HG03066 (cell line): ENCODE data around the gene MAPK10.
"Not testable (repeated sequence)": the region's sequence is repeated elsewhere in the genome, so short reads cannot be mapped to it uniquely, and the experiment has no call there.

Experiments used
- ATAC-seq: cut with Tn5 transposase; IDR thresholded peaks from one replicate; pipeline ENCODE4 v1.9.1; 2021; ENCODE audit warnings: low read depth; ENCODE audit not compliant: unreplicated experiment

Gene MAPK10

DNA sequence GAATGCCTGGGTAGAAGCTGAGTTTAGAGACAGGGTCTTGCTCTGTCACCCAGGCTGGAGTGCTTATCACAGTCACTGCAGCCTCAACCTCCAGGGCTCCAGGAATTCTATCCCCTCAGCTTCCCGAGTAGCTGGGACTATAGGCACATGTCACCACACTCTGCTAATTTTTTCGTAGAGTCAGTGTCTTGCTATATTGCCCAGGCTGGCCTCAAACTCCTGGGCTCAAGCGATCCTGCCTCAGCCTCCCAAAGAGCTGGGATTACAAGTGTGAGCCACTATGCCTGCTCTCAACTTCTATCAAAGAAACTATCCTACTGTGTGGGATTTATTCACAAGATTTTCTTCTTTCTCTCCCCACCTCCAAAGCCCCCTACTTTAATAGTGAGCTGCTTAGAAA lies 15.7 kb downstream of the MAPK10 start:
- no peak for ATAC-seq

DNA sequence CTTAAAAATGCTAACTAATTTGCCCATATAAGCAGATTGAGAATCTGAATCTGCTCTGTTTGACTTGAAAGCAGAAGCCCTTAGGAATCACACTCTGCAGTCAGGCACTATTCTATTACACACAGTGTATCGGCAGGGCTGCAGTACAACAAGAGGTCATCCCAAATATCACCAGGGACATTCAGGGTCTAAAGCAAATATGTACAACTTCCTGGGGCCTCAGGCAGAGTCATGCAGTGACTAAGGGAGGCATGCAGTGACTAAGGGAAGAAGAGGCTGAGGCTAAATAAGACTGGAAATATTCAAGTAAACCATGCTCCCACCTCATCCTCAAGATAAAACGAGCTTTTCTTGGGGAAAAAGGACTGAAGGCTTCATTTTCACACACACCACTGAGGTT lies 20.9 kb downstream of the MAPK10 start:
- ATAC-seq = no peak

DNA sequence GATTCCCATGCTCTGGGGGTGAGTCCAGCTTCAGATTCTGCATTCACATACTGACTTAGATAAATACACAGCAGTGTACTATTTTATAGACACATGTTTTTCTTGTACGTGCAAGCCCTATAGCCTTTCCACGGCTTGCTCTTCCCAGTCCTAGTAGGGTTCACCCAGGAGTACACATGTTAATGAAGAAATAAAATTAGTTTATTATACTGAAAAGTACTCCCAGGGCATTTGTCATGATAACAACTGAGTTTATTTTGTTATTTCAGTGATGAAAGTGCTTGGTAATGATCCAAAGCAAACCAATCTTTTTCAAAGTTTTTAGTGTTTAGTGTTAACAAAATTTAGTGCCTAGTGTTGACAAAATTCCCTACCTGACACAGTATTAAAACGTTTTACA lies 21.3 kb downstream of the MAPK10 start:
- ATAC-seq = no peak

DNA sequence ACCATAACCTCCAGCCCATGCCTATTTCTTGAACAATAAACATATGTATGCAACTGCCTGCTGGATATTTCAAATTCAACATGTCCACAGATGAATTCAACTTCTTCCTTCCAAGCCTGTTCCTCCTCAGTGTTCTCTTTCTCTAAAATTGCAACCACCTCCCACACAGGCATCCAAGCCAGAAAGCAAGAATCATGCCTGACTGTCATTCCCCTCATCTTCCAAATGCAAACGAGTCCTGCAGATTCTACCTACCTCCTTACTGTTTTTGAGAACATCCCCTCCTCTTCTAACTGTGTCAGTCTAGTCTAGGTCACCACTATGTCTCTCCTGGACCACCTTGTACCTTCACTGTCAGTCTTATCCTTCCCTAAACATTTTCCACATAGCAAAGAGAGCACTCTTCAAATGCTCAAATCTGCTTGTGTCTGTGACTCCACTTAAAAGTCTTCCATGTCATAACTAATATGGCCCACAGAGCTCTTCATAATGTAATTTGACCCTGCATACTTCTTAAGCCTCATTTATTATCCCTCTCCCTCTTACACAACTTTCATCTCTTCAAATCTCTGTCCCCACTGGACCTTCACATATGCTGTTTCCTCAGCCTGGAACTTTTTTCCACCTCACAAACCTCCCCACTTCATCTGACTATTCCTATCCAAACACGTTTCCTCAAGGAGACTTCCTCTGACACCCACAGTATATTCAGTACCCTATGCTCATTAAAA lies 25.7 kb downstream of the MAPK10 start:
- ATAC-seq = no peak

GRCh38 chr4:86333236-86333635 lies 26.6 kb downstream of the MAPK10 start:
- no peak for ATAC-seq

DNA sequence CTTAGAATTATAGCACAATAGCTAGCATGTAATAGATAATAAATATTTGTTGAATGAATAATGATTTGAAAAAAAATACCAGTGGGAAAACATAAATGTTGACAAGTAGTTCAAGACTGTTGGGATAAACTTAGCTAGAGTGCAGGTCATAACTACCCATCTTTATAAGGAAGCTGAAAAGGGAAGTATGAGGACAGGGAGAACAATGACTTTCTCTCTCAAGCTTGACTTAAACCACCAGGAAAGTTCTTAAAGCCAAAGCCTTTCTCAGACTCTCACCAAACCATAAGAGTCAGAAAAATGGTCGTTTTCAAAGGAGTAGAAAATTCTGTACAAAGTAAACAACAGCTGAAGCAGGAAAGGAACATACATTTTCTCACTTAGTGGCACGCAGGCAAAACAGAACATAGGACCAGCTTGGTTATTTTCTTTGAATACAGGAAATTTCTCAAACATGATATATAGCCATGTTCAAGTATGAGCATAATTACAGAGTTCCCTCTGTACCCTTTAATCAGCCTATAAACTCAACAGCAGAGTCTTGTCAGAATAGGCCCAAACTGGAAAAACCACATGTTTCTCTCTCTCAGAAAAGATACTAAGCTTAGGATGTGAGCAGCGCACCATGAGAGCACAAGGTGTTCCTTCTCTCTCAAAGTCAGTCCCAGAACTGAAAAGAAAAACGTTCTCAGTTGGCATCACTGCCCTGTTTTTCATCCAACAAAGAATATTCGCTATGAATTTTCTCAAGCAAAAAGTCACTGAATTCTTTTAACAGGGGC lies 28.7 kb downstream of the MAPK10 start:
- ATAC-seq = no peak

- ATAC-seq = not testable (repeated sequence)
Measured at GRCh38 chr4:86330411-86330810, 29.4 kb downstream of the MAPK10 start.

GRCh38 chr4:86329431-86329830 lies 30.4 kb downstream of the MAPK10 start:
- no peak for ATAC-seq

- ATAC-seq = no peak
Measured at GRCh38 chr4:86326400-86326799, 33.5 kb downstream of the MAPK10 start.

DNA sequence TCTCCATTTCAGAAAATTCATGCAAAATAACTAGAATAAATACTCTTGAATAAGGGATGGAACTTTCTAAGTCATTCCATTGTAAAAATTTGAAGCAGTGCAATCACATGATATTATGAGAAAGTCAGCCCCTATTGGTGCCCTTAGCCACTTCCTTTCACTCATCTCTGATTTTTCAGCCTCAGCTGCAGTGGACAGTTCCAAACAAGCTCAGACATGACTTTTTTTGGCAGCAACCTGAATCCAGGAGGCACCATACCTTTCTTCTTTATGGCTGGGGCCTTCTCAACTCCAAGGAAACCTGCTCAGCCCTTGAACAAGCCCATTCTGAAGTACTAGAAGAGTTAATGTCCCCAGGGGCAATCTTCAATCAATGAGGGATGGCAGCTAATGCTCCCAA lies 40.5 kb downstream of the MAPK10 start:
- ATAC-seq = no peak

DNA sequence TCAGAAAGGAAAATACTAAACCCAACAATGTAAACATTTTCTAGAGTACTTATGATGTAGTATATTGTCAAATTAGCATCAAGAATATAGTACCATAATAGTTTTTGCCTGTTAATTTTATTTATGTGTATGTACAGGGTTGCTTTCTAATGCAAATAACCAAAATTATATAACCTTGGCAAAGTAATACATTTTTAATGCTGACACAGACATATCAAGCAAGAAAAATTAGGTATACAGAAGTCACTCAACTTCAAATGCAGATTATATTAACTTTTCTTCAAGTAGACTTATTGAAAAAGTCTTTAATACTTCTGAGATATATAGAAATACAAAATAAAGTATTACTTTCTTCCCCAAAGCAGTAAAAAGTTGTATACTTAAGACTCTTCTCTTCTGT lies 44.3 kb downstream of the MAPK10 start:
- ATAC-seq = no peak

DNA sequence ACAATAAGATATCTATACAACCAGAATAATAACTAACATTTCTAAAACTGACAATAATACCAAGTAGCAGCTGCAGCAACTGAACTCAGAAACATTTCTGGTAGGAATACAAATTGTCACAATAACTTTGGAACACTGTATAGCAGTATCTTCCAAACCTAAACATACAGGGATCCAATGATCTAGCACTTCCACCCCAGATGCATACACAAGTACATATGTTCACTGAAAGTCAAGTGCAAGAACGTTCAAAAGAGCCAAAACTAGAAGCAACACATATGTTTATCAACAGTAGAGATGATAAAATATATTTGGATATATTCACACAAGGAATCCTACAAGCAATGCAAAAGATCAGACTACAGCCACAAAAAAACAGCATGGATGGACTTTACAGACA lies 46.2 kb downstream of the MAPK10 start:
- no peak for ATAC-seq

DNA sequence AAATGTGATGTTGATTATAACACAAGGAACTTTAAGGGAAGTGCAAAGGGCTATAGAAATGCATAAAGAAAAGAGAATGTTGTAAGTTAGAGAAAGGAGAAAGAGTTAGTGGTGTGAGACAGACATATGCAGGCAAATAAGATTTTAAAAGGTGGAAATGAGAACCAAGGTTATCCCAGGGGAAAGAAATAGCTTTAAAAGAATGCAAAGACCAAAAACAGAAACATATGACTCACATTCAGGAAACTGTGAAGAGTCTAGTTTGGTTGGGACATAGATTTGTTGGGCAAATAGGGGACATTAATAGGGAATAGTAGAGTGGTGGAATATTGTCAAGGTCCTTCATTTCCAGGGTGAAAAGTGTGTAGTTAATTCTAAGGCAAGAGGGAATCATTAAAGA lies 52.4 kb downstream of the MAPK10 start:
- no peak for ATAC-seq

DNA sequence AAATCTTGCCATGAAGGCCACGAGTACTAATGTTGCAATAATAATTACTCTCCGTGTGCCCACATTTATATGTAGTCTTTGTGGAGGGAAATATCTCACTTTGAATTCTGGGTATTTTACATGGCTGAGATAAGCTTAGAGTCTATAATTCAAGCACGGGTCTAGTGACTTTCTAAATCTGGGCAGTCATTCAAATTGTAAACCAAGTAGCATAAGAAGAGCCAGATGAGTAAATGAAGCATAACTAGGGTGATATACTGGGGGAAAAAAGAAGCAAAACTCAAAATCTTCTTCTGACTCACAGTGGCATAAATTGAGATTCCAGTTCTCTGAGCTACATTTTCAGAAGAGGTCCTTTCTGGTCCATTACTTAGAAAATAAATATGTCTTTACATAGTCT lies 53.0 kb downstream of the MAPK10 start:
- no peak for ATAC-seq

DNA sequence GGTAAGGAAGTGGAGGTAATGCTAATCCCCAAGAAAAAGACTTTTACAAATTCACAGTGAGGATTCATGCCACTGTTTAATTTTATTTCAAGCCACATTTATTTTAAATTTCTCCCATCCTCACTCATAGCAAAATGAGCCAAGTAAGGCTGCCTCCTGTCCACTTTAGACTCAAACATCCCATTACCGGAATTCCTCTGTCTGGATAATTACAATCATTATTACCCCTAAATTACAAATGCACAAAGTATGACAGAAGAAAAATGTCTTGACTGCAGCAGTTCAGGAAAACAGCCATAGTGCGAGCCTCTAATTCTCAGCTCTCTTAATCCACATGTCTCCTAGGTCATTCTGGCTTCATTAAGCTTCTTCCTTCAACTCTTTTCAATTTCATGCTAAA lies 57.0 kb downstream of the MAPK10 start:
- no peak for ATAC-seq

GRCh38 chr4:86302251-86302650 lies 57.6 kb downstream of the MAPK10 start:
- ATAC-seq = no peak

- ATAC-seq = no peak
Measured at GRCh38 chr4:86300516-86300915, 59.3 kb downstream of the MAPK10 start.

- no peak for ATAC-seq
Measured at GRCh38 chr4:86296865-86297264, 63.0 kb downstream of the MAPK10 start.

GRCh38 chr4:86294883-86295282 lies 65.0 kb downstream of the MAPK10 start:
- no peak for ATAC-seq

DNA sequence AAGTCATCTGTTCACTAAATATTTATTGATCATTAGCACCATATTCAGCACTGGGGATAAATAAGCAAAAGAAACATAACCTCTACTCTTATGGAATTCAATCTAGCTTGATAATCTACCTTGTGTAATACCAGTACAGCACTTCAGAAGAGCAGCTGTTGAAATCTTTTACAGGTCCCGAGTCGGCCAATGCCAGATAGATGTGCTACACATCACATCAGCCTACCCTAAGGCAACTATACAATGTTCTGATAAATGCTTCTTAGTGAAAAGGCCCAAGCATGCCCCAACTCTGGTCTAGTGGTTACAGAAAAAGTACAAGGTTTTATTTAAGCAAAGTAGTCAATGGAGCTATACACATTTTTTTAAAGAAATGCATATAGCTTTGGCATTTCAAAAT lies 68.7 kb downstream of the MAPK10 start:
- no peak for ATAC-seq

DNA sequence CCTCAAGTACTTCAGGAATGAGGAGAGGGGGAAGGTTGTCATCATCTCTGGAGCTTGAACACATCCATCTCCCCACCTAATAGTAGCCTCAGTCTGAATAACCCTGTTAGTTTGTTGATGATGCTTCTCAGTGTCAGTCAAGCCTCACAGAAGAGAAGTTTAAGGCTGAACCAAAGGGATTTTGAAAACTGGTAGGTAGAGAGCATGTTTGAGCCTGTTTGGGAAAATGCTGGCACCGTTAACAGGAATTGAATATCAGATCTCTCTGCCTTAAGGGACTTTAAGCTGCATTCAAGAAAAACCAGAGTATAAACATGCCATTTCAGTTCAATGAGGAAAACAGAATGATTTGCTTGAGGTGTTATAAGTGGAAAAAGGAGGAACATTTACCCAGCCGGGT lies 73.1 kb downstream of the MAPK10 start:
- no peak for ATAC-seq

DNA sequence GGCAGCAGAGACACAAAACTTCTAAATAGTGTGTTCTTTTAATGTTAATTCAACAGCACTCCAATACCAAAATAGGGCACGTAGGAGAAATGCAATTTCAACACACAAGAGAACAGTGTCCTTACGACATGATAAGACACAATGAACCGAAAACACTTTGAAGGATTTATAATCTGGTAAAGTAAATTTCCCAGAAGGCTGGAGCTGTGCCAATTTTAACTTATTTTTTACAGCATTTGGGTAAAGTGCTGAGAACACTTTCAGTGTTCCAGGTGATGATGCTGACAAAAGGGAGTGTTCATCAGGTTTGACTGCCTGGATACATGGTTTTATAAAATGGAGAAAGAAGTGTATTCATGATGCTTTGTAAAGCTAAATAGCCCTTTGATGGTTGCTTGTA lies 76.5 kb downstream of the MAPK10 start:
- ATAC-seq = no peak
